GM21576 (cell line): Measurements from ENCODE around the gene ALDOB.
A peak's percentile ranks its signal among the peaks of the same experiment; 100 is the strongest.

Source experiments
- ATAC-seq: cut with Tn5 transposase; IDR thresholded peaks from one replicate; pipeline ENCODE4 v1.9.1; 2021; ENCODE audit warnings: mild to moderate bottlenecking, moderate library complexity; ENCODE audit not compliant: unreplicated experiment

ALDOB gene

GRCh38 chr9:101457003-101457402 is 21.4 kb upstream of the ALDOB start:
- no peak for ATAC-seq

- ATAC-seq: no peak
Measured at GRCh38 chr9:101455656-101456240, 20.2 kb upstream of the ALDOB start.

- ATAC-seq: no peak
Measured at GRCh38 chr9:101453776-101454570, 18.4 kb upstream of the ALDOB start.

- no peak for ATAC-seq
Measured at GRCh38 chr9:101451498-101451897, 15.9 kb upstream of the ALDOB start.

GRCh38 chr9:101450931-101451330 is 15.4 kb upstream of the ALDOB start:
- ATAC-seq: no peak

GRCh38 chr9:101449071-101449721 is 13.6 kb upstream of the ALDOB start:
- peak; percentile 99 for ATAC-seq

GRCh38 chr9:101448680-101449070 is 13.1 kb upstream of the ALDOB start:
- no peak for ATAC-seq

GRCh38 chr9:101446732-101447131 is 11.2 kb upstream of the ALDOB start:
- ATAC-seq: no peak

GRCh38 chr9:101445353-101446029 is 9.9 kb upstream of the ALDOB start:
- no peak for ATAC-seq

- ATAC-seq: no peak
Measured at GRCh38 chr9:101443364-101443771, 7.8 kb upstream of the ALDOB start.

GRCh38 chr9:101442736-101443135 is 7.2 kb upstream of the ALDOB start:
- ATAC-seq: no peak

GRCh38 chr9:101442318-101442717 is 6.7 kb upstream of the ALDOB start:
- ATAC-seq: no peak

- ATAC-seq: no peak
Measured at GRCh38 chr9:101440714-101441230, 5.2 kb upstream of the ALDOB start.

- ATAC-seq: no peak
Measured at GRCh38 chr9:101438523-101438922, 2.9 kb upstream of the ALDOB start.

GRCh38 chr9:101437806-101438232 is 2.2 kb upstream of the ALDOB start:
- no peak for ATAC-seq

- no peak for ATAC-seq
Measured at GRCh38 chr9:101434998-101435397, 576 bp downstream of the ALDOB start.

GRCh38 chr9:101433229-101433628 is 2.3 kb downstream of the ALDOB start:
- no peak for ATAC-seq

GRCh38 chr9:101432740-101433139 is 2.8 kb downstream of the ALDOB start:
- ATAC-seq: no peak

- ATAC-seq: no peak
Measured at GRCh38 chr9:101432171-101432570, 3.4 kb downstream of the ALDOB start.

- ATAC-seq: no peak
Measured at GRCh38 chr9:101429736-101430135, 5.8 kb downstream of the ALDOB start.

GRCh38 chr9:101428909-101429308 is 6.7 kb downstream of the ALDOB start:
- no peak for ATAC-seq
